ENCODE measurements around the gene PPP2R5C.

DNA sequence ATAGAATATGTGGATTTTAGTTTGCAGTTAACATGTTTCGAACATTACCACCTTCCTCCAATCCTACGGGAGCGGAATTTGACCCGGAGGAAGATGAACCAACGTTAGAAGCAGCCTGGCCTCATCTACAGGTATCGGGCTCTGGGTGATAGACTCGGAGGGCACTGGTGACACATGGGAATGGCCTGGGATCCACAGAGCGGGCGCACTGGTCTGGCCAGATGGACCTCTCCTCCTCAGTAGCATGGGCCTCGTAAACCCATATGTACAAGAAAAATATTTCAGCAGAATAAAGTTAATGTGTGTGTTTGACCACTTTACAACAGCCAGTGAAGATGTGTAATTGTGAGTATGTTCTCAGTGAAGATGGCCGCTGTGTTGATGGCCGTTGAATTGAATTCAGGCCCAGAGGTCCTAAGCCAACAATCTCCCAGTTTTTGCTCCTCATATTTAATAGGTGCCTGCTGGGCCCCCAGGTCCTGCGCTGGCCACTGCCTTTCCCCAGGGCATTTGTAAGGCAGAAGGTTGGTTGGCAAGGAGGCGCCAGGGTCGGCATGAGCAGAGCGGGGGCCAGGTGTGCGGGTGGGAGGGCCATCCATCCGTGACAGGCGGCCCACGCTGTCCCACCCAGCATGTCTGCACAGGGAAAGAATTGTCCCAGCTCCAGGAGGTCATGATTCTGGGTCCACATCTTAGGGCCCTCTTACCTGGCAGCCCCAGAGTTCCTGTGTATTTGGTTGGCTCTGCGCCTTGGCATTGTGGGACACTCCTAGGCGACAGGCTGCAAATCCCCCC is 120.8 kb downstream of the PPP2R5C start:
- TF ChIP-seq, protein P1, sequence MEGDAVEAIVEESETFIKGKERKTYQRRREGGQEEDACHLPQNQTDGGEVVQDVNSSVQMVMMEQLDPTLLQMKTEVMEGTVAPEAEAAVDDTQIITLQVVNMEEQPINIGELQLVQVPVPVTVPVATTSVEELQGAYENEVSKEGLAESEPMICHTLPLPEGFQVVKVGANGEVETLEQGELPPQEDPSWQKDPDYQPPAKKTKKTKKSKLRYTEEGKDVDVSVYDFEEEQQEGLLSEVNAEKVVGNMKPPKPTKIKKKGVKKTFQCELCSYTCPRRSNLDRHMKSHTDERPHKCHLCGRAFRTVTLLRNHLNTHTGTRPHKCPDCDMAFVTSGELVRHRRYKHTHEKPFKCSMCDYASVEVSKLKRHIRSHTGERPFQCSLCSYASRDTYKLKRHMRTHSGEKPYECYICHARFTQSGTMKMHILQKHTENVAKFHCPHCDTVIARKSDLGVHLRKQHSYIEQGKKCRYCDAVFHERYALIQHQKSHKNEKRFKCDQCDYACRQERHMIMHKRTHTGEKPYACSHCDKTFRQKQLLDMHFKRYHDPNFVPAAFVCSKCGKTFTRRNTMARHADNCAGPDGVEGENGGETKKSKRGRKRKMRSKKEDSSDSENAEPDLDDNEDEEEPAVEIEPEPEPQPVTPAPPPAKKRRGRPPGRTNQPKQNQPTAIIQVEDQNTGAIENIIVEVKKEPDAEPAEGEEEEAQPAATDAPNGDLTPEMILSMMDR (IDR thresholded peaks at IDR 0.05; ENCODE audit: extremely low read depth in 1 of 2, insufficient read depth in 1 of 2, low read depth in 1 of 2, low read length in 2 of 2), result no peak
- TF ChIP-seq GATA2 (IDR thresholded peaks at IDR 0.05; ENCODE audit: insufficient read depth, insufficient read length, low read depth, low read length) (no peak), EZH2 (IDR thresholded peaks at IDR 0.05; ENCODE audit: borderline replicate concordance, low read depth, low read length, severe bottlenecking) (no peak)
